ENCODE data around the gene TMEM164.

TMEM164 gene

DNA sequence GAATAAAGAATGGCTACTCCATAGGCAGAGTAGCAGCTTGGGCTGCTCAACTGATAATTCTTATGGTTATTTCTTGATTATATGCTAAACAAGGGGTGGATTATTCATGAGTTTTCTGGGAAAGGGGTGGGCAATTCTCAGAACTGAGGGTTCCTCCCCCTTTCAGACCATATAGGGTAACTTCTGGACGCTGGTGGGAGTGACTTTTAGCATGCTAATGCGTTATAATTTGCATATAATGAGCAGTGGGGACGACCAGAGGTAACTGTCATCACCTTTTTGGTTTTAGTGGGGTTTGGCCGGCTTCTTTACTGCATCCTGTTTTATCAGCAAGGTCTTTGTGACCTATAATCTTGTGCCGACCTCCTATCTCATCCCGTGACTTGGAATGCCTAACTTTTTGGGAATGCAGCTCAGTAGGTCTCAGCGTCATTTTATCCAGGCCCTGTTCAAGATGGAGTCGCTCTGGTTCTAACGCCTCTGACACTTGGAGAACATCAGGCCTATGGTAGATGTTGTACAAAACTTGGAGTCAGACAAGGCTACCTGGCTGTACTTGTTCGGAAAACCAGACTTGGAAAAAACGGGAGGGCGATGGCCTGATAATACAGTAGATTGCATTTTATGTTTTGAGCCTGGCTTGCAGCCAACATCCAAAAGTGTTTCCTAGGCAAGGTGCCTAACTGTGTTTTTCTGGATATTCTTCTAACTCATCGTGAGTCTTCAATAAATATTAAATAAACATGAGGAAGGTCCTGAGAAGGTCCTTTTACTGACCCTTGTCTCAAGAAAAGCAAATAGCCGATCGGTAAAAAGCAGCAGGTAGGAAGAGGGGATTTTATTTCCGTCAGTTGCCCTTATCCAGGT is 1.8 kb upstream of the TMEM164 start:
- H3K4me3 ChIP-seq (ENCODE audit: low read length) = no peak overlapping the region
- H3K36me3 ChIP-seq (ENCODE audit: control insufficient read depth, insufficient read depth, low read length) = no peaks in the 10 kb centered on the region
- peak overlapping the region; percentile 30 for H3K56ac ChIP-seq (ENCODE audit: low read length)
- no peaks in the 10 kb centered on the region for H3K27me3 ChIP-seq (ENCODE audit: insufficient read depth, low read length, poor library complexity)
- no peak overlapping the region for H3K27ac ChIP-seq (ENCODE audit: low read depth, low read length)
- H3K79me2 ChIP-seq (ENCODE audit: control insufficient read depth, insufficient read depth, low read length) = no peaks in the 10 kb centered on the region
- H2BK15ac ChIP-seq (replicated peaks; ENCODE audit: low read depth) = no peak overlapping the region
- no peak overlapping the region for H2BK5ac ChIP-seq (ENCODE audit: low read length)
- peak overlapping the region; percentile 45 for H3K18ac ChIP-seq (ENCODE audit: low read length)
- WGBS (ENCODE audit: extremely low coverage, insufficient coverage, low lambda C conversion rate) = no CpG with 5 or more reads among the region's 16 CpGs
- H4K5ac ChIP-seq (ENCODE audit: low read length) = no peak overlapping the region
- H3K4me2 ChIP-seq (ENCODE audit: low read length) = no peak overlapping the region
- no peaks in the 10 kb centered on the region for H3K4me1 ChIP-seq (ENCODE audit: control insufficient read depth, low read depth, low read length)
- no peak overlapping the region for H4K8ac ChIP-seq (ENCODE audit: low read depth, low read length)
- no peak overlapping the region for H3K4ac ChIP-seq (ENCODE audit: low read depth, low read length)
- H2BK120ac ChIP-seq (ENCODE audit: low read depth, low read length) = no peak overlapping the region
- H2AK5ac ChIP-seq (ENCODE audit: low read length) = no peak overlapping the region
- H3K79me1 ChIP-seq (ENCODE audit: low read length) = no peaks in the 10 kb centered on the region
- peak; percentile 29 for DNase-seq
- no peak overlapping the region for H3K9ac ChIP-seq (ENCODE audit: low read length)
- no peak overlapping the region for H3K23ac ChIP-seq (ENCODE audit: low read length)

DNA sequence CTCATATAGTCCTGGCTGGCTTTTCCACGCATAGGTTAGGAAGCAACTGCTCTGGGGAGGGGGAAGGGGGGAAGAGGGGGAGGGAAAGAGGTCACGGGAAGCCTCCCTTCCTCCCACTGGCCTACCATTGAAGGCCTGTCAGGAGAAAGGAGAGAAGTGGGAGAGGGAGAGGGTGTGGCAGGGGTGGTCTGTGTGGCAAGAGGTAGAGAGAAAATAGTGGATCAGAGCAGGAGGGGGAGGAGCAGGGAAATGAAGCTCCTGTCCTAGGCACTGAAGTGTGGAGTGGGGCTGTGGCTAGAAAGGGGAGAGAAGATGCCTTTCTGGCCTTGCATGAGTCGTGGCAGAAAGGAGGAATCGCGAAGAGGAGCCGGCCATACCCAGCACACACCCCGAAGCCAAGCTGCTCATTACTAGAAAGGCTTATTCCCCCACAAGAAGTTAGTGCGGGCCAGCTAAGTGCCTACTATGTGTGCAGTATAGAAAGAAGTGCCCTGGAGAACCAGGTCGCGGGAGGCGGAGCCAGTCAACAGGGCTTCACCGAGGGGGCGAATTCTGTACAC is 1.1 kb upstream of the TMEM164 start:
- Histone ChIP-seq H3K36me3 (ENCODE audit: control insufficient read depth, insufficient read depth, low read length) (no peaks in the 10 kb centered on the region), H3K4me3 (ENCODE audit: low read length) (no peak overlapping the region), H2BK5ac (ENCODE audit: low read length) (no peak overlapping the region), H2AK5ac (ENCODE audit: low read length) (no peak overlapping the region), H3K18ac (ENCODE audit: low read length) (peak overlapping the region; percentile 45), H3K79me1 (ENCODE audit: low read length) (no peaks in the 10 kb centered on the region), H3K23ac (ENCODE audit: low read length) (no peak overlapping the region), H2BK15ac (replicated peaks; ENCODE audit: low read depth) (no peak overlapping the region), H3K79me2 (ENCODE audit: control insufficient read depth, insufficient read depth, low read length) (no peaks in the 10 kb centered on the region), H3K4me2 (ENCODE audit: low read length) (no peak overlapping the region), H4K8ac (ENCODE audit: low read depth, low read length) (no peak overlapping the region), H3K56ac (ENCODE audit: low read length) (peak overlapping the region; percentile 91), H3K4ac (ENCODE audit: low read depth, low read length) (no peak overlapping the region), H3K9ac (ENCODE audit: low read length) (peak overlapping the region; percentile 51), H3K27ac (ENCODE audit: low read depth, low read length) (no peak overlapping the region), H3K4me1 (ENCODE audit: control insufficient read depth, low read depth, low read length) (no peaks in the 10 kb centered on the region), H3K27me3 (ENCODE audit: insufficient read depth, low read length, poor library complexity) (no peaks in the 10 kb centered on the region), H2BK120ac (ENCODE audit: low read depth, low read length) (no peak overlapping the region), H4K5ac (ENCODE audit: low read length) (no peak overlapping the region)
- no peak for DNase-seq
- no CpG with 5 or more reads among the region's 13 CpGs for WGBS (ENCODE audit: extremely low coverage, insufficient coverage, low lambda C conversion rate)

- no peak overlapping the region for H3K23ac ChIP-seq (ENCODE audit: low read length)
- no peaks in the 10 kb centered on the region for H3K27me3 ChIP-seq (ENCODE audit: insufficient read depth, low read length, poor library complexity)
- H3K27ac ChIP-seq (ENCODE audit: low read depth, low read length) = no peak overlapping the region
- H3K36me3 ChIP-seq (ENCODE audit: control insufficient read depth, insufficient read depth, low read length) = no peaks in the 10 kb centered on the region
- H3K9ac ChIP-seq (ENCODE audit: low read length) = peak overlapping the region; percentile 80
- peak overlapping the region; percentile 53 for H3K4me3 ChIP-seq (ENCODE audit: low read length)
- no peak overlapping the region for H3K18ac ChIP-seq (ENCODE audit: low read length)
- H2BK5ac ChIP-seq (ENCODE audit: low read length) = no peak overlapping the region
- H4K8ac ChIP-seq (ENCODE audit: low read depth, low read length) = no peak overlapping the region
- H3K79me2 ChIP-seq (ENCODE audit: control insufficient read depth, insufficient read depth, low read length) = no peaks in the 10 kb centered on the region
- H2BK120ac ChIP-seq (ENCODE audit: low read depth, low read length) = no peak overlapping the region
- no peaks in the 10 kb centered on the region for H3K79me1 ChIP-seq (ENCODE audit: low read length)
- H3K4me2 ChIP-seq (ENCODE audit: low read length) = peak overlapping the region; percentile 40
- no peaks in the 10 kb centered on the region for H3K4me1 ChIP-seq (ENCODE audit: control insufficient read depth, low read depth, low read length)
- no peak overlapping the region for H2BK15ac ChIP-seq (replicated peaks; ENCODE audit: low read depth)
- H2AK5ac ChIP-seq (ENCODE audit: low read length) = no peak overlapping the region
- DNase-seq = peak; percentile 44
- H3K56ac ChIP-seq (ENCODE audit: low read length) = peak overlapping the region; percentile 84
- WGBS (ENCODE audit: extremely low coverage, insufficient coverage, low lambda C conversion rate) = no CpG with 5 or more reads among the region's 46 CpGs
- H4K5ac ChIP-seq (ENCODE audit: low read length) = no peak overlapping the region
- H3K4ac ChIP-seq (ENCODE audit: low read depth, low read length) = no peak overlapping the region
These were observed 548 bp downstream of the TMEM164 start for GRCh38 chrX:110003167-110004156.

GRCh38 chrX:110004215-110004614 is 1.3 kb downstream of the TMEM164 start:
- Histone ChIP-seq H2AK5ac (ENCODE audit: low read length) (no peak overlapping the region), H3K27ac (ENCODE audit: low read depth, low read length) (no peak overlapping the region), H3K4me2 (ENCODE audit: low read length) (no peak overlapping the region), H3K56ac (ENCODE audit: low read length) (peak overlapping the region; percentile 7), H3K23ac (ENCODE audit: low read length) (no peak overlapping the region), H2BK5ac (ENCODE audit: low read length) (no peak overlapping the region), H4K5ac (ENCODE audit: low read length) (no peak overlapping the region), H3K4me1 (ENCODE audit: control insufficient read depth, low read depth, low read length) (no peaks in the 10 kb centered on the region), H3K79me2 (ENCODE audit: control insufficient read depth, insufficient read depth, low read length) (no peaks in the 10 kb centered on the region), H3K27me3 (ENCODE audit: insufficient read depth, low read length, poor library complexity) (no peaks in the 10 kb centered on the region), H2BK120ac (ENCODE audit: low read depth, low read length) (no peak overlapping the region), H3K4me3 (ENCODE audit: low read length) (no peak overlapping the region), H3K9ac (ENCODE audit: low read length) (no peak overlapping the region), H4K8ac (ENCODE audit: low read depth, low read length) (no peak overlapping the region), H3K18ac (ENCODE audit: low read length) (no peak overlapping the region), H2BK15ac (replicated peaks; ENCODE audit: low read depth) (no peak overlapping the region), H3K79me1 (ENCODE audit: low read length) (no peaks in the 10 kb centered on the region), H3K36me3 (ENCODE audit: control insufficient read depth, insufficient read depth, low read length) (no peaks in the 10 kb centered on the region), H3K4ac (ENCODE audit: low read depth, low read length) (no peak overlapping the region)
- no CpG with 5 or more reads among the region's 8 CpGs for WGBS (ENCODE audit: extremely low coverage, insufficient coverage, low lambda C conversion rate)
- DNase-seq = peak; percentile 15

DNA sequence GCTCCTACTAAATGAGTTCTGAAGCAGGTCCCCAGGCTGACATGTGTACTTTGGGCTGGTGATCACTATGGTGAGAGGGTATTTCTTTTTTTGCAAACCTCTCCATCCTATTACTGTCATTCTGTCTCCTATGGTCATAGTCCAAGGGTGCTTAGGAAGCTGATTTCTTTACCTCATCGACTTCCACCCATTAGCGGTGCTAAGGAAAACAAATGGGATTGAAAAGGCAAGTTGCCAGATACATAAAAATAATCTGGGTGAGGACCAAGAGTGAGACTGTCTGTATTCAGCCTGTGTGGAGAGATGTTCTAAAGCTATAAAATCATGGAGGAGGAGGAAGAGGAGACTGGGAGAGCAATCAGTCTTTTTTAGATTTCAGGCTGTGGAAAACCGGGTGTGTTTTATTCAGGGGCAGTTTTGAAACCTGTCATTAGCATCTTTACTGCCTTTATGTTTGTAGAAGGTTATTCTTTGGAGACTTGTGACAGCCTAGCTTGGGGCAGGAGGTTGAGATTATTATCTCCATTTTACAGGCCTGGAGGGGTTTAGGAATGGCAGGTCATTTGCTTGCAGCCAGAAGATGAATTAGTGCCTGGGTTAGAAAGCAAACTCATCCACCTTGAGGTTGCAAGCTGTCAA is 1.9 kb downstream of the TMEM164 start:
- Histone ChIP-seq H2BK5ac (ENCODE audit: low read length) (no peak overlapping the region), H2BK120ac (ENCODE audit: low read depth, low read length) (no peak overlapping the region), H3K56ac (ENCODE audit: low read length) (no peak overlapping the region), H3K4ac (ENCODE audit: low read depth, low read length) (no peak overlapping the region), H3K4me2 (ENCODE audit: low read length) (no peak overlapping the region), H3K4me3 (ENCODE audit: low read length) (no peak overlapping the region), H3K36me3 (ENCODE audit: control insufficient read depth, insufficient read depth, low read length) (no peaks in the 10 kb centered on the region), H3K79me1 (ENCODE audit: low read length) (no peaks in the 10 kb centered on the region), H3K27me3 (ENCODE audit: insufficient read depth, low read length, poor library complexity) (no peaks in the 10 kb centered on the region), H4K5ac (ENCODE audit: low read length) (no peak overlapping the region), H3K23ac (ENCODE audit: low read length) (no peak overlapping the region), H2BK15ac (replicated peaks; ENCODE audit: low read depth) (no peak overlapping the region), H4K8ac (ENCODE audit: low read depth, low read length) (no peak overlapping the region), H3K79me2 (ENCODE audit: control insufficient read depth, insufficient read depth, low read length) (no peaks in the 10 kb centered on the region), H3K18ac (ENCODE audit: low read length) (no peak overlapping the region), H3K27ac (ENCODE audit: low read depth, low read length) (no peak overlapping the region), H2AK5ac (ENCODE audit: low read length) (no peak overlapping the region), H3K9ac (ENCODE audit: low read length) (no peak overlapping the region), H3K4me1 (ENCODE audit: control insufficient read depth, low read depth, low read length) (no peaks in the 10 kb centered on the region)
- DNase-seq = no peak
- WGBS (ENCODE audit: extremely low coverage, insufficient coverage, low lambda C conversion rate) = no CpG with 5 or more reads among the region's 3 CpGs
